GM19240 (cell line): ENCODE results near the gene ARL14.
"Not testable (repeated sequence)": the region's sequence is repeated elsewhere in the genome, so short reads cannot be mapped to it uniquely, and the experiment has no call there.

Experiments used
- DNase-seq: peaks from one replicate; pipeline ENCODE4 v3.0.0; 2011; ENCODE audit warnings: low spot score; ENCODE audit not compliant: insufficient read length

Gene ARL14

GRCh38 chr3:160677459-160677881 is 510 bp downstream of the ARL14 start:
- no peak for DNase-seq

- no peak for DNase-seq
Measured at GRCh38 chr3:160678292-160678842, 1.4 kb downstream of the ARL14 start.

- no peak for DNase-seq
Measured at GRCh38 chr3:160684368-160684740, 7.4 kb downstream of the ARL14 start.

GRCh38 chr3:160685144-160685766 is 8.3 kb downstream of the ARL14 start:
- no peak for DNase-seq

GRCh38 chr3:160686955-160687535 is 10.1 kb downstream of the ARL14 start:
- no peak for DNase-seq

- DNase-seq: no peak
Measured at GRCh38 chr3:160691151-160691550, 14.2 kb downstream of the ARL14 start.

- no peak for DNase-seq
Measured at GRCh38 chr3:160691962-160692361, 15.0 kb downstream of the ARL14 start.

- DNase-seq: no peak
Measured at GRCh38 chr3:160693191-160693590, 16.2 kb downstream of the ARL14 start.

- no peak for DNase-seq
Measured at GRCh38 chr3:160694345-160694744, 17.4 kb downstream of the ARL14 start.

GRCh38 chr3:160695003-160695402 is 18.0 kb downstream of the ARL14 start:
- no peak for DNase-seq

- no peak for DNase-seq
Measured at GRCh38 chr3:160695915-160696327, 19.0 kb downstream of the ARL14 start.

GRCh38 chr3:160697637-160698380 is 20.8 kb downstream of the ARL14 start:
- no peak for DNase-seq

- no peak for DNase-seq
Measured at GRCh38 chr3:160698599-160699195, 21.7 kb downstream of the ARL14 start.

- no peak for DNase-seq
Measured at GRCh38 chr3:160701490-160701889, 24.5 kb downstream of the ARL14 start.

- no peak for DNase-seq
Measured at GRCh38 chr3:160702290-160702689, 25.3 kb downstream of the ARL14 start.

GRCh38 chr3:160703974-160704373 is 27.0 kb downstream of the ARL14 start:
- DNase-seq: no peak

- no peak for DNase-seq
Measured at GRCh38 chr3:160707187-160707794, 30.3 kb downstream of the ARL14 start.

GRCh38 chr3:160709477-160710182 is 32.7 kb downstream of the ARL14 start:
- DNase-seq: no peak

GRCh38 chr3:160713144-160713543 is 36.2 kb downstream of the ARL14 start:
- not testable (repeated sequence) for DNase-seq

- no peak for DNase-seq
Measured at GRCh38 chr3:160719710-160720109, 42.8 kb downstream of the ARL14 start.
